Type B pancreatic cell (in vitro differentiated cells): ENCODE measurements around the gene LRRC32. TPM values are rescaled to one million over a fixed set of nuclear protein-coding genes. Genes with fewer than 3 reads are reported as not detected.

Source experiments
- DNase-seq: peaks from one replicate; pipeline ENCODE4 v3.0.0; 2021; ENCODE audit warnings: mixed read lengths; ENCODE audit not compliant: unreplicated experiment; ENCODE audit errors: extremely low spot score
- H3K27ac Mint-ChIP-seq: 2 replicates; pipeline ENCODE4 v1.8.0; 2021; ENCODE audit warnings: mild to moderate bottlenecking, mixed read lengths
- H3K27me3 Mint-ChIP-seq: 2 replicates; pipeline ENCODE4 v1.8.0; 2021; ENCODE audit warnings: mixed read lengths
- H3K36me3 Mint-ChIP-seq: 2 replicates; pipeline ENCODE4 v1.8.0; 2021; ENCODE audit warnings: mixed read lengths
- H3K4me1 Mint-ChIP-seq: one replicate; pipeline ENCODE4 v1.8.0; 2021; ENCODE audit warnings: mixed read lengths; ENCODE audit not compliant: unreplicated experiment
- H3K4me3 Mint-ChIP-seq: 2 replicates; pipeline ENCODE4 v1.8.0; 2021; ENCODE audit warnings: mild to moderate bottlenecking, mixed read lengths
- H3K9me3 Mint-ChIP-seq: 2 replicates; pipeline ENCODE4 v1.8.0; 2021; ENCODE audit warnings: mixed read lengths
- total RNA-seq: library from RNA; stranded (reverse); gene quantifications from 2 replicates; pipeline ENCODE4 v1.2.1, GENCODE V29; 2021; ENCODE audit warnings: low replicate concordance
- TF ChIP-seq, protein P1 (sequence below): fragments of 200-600 bp; sonication (generic); conservative IDR thresholded peaks from 2 replicates; pipeline ENCODE4 v1.5.0; 2021; ENCODE audit warnings: antibody characterized with exemption, mild to moderate bottlenecking

The LRRC32 gene
- total RNA-seq, 1 donor from 2014 or later, result 4.3 TPM

DNA sequence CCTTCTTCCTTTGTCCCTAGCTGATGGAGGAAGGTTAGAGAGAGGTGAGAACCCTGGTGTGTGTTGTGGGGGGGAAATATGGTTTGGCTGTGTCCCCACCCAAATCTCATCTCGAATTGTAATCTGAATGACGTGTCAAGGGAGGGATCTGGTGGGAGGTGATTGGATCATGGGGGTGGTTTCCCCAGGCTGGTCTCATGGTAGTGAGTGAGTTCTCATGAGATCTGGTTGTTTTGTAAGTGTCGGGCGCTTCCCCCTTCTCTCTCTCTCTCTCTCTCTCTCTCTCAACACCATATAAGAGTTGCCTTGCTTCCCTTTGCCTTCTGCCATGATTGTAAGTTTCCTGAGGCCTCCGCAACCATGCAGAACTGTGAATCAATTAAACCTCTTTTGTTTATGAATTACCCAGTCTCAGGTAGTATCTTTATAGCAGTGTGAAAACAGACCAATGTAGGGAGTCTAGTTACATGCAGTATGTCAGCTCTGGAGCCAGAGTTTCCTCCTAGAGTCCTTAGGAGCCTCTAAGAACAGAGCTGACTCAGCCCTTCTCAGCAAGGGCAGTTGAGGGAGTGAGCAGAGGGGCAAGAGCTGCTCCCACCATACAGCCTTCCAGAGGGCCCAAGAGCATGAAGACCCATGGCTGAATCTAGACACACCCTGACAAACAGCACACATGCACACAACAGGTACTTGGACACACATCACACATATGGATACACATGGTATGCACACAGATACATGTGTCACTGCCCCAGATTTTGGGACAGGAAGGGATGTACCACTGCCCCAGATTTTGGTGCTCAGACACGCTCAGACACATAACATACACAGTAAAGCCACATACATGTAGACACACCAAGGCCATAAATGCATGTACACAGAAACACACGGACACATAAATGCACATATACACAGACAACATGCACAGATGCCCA is 12.9 kb upstream of the LRRC32 start:
- H3K27me3 Mint-ChIP-seq, result peaks cover 29% of the 10 kb centered on the region
- H3K36me3 Mint-ChIP-seq, result no peaks in the 10 kb centered on the region
- TF ChIP-seq, protein P1, sequence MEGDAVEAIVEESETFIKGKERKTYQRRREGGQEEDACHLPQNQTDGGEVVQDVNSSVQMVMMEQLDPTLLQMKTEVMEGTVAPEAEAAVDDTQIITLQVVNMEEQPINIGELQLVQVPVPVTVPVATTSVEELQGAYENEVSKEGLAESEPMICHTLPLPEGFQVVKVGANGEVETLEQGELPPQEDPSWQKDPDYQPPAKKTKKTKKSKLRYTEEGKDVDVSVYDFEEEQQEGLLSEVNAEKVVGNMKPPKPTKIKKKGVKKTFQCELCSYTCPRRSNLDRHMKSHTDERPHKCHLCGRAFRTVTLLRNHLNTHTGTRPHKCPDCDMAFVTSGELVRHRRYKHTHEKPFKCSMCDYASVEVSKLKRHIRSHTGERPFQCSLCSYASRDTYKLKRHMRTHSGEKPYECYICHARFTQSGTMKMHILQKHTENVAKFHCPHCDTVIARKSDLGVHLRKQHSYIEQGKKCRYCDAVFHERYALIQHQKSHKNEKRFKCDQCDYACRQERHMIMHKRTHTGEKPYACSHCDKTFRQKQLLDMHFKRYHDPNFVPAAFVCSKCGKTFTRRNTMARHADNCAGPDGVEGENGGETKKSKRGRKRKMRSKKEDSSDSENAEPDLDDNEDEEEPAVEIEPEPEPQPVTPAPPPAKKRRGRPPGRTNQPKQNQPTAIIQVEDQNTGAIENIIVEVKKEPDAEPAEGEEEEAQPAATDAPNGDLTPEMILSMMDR, result no peak
- peaks cover 18% of the 10 kb centered on the region for H3K4me1 Mint-ChIP-seq
- H3K4me3 Mint-ChIP-seq, result no peak overlapping the region
- H3K27ac Mint-ChIP-seq, result no peak overlapping the region
- H3K9me3 Mint-ChIP-seq, result peaks cover 6% of the 10 kb centered on the region
- DNase-seq, result no peak

DNA sequence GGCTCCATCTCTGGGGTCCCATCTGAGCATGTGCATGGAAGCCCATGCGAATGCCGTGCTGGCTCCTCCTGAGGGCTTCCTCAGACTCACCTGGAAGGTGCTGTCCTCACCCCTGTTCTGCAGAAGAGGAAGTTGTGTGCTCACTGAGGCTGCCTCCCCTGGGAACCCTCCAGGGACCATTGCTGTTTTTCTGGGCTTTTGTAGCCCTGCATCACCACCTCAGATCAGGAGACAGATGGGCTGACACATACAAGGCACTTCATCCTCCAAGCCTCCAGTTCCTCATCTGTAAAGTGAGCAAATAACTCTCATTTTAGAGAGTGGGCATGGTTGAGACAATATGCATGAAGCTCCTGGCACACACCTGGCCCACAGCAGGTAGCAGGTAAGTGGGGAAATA is 12.1 kb upstream of the LRRC32 start:
- no peak for DNase-seq
- H3K27me3 Mint-ChIP-seq, result peaks cover 33% of the 10 kb centered on the region

DNA sequence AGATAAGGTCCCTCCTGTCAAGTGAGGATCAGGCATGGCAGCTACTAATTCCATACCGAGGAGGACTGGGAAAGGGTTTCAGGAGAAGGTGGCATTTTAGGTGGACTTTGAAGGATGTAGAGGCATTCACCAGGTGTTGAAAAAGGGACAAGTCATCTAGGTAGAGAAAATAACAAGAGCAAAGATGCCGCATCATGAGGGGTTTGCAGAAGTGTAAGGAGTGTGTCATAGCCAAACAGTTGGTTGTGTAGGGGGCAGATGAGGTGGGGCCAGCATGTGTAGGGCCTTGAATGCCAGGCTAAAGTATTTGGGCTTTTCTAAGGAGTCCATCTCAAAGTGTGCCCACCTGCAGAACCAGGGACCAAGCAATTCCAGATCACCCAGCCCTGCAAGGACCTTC is 11.6 kb upstream of the LRRC32 start:
- DNase-seq, result no peak
- Mint-ChIP-seq H3K27me3 (peaks cover 34% of the 10 kb centered on the region), H3K4me3 (no peak overlapping the region), H3K9me3 (peaks cover 6% of the 10 kb centered on the region), H3K27ac (no peak overlapping the region), H3K36me3 (no peaks in the 10 kb centered on the region), H3K4me1 (peaks cover 7% of the 10 kb centered on the region)
- TF ChIP-seq, protein P1, result no peak

More for the DNA sequence above, 12.1 kb upstream of the LRRC32 start:
- peaks cover 6% of the 10 kb centered on the region for H3K9me3 Mint-ChIP-seq
- H3K27ac Mint-ChIP-seq, result no peak overlapping the region
- TF ChIP-seq, protein P1, result no peak
- H3K4me3 Mint-ChIP-seq, result no peak overlapping the region
- H3K4me1 Mint-ChIP-seq, result peaks cover 13% of the 10 kb centered on the region
- no peaks in the 10 kb centered on the region for H3K36me3 Mint-ChIP-seq

DNA sequence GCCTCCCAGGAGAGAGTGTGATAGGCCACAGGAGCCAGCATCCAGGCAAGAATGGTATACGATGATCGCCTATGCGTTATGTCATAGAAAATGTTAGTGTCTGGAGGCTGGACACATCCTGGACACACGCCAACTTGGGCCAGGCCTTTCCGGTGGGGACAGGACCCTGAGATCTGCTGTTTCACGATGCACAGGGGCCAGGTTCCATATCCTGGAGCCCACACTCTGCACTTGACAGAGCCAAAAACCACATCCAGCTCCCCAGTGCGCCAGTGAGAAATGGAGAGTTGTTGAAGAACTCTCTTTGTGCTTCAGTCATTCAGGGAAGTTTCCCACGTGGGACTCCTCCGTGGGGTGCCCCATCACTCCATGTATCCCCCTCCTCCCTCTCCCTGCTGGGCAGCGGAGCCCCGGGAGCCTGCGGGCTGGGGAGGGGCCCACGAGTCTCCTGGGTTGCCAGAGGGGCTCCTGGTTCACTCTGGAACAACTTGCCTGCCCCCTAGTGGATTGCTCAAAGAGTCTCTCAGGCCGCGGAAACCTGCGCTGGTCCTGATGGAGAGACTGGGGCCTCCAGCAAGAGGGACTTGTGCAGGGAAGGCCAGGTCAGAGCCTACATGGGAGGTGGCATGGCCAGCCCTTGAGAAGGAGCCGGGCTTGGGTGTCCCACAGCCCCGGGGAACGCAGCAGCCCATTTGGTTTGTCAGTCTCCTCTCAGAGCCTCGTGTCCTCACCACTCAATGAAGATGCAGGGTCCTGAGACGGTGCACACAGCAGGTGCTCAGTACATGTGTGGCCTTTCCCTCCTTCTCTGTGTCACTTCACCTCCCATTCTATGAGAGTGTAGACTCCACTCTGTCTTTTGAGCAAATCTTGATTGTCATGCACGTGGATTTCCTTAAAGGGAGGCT is 10.2 kb upstream of the LRRC32 start:
- H3K9me3 Mint-ChIP-seq, result peaks cover 6% of the 10 kb centered on the region
- DNase-seq, result peak; percentile 80
- H3K36me3 Mint-ChIP-seq, result no peaks in the 10 kb centered on the region
- peaks cover 6% of the 10 kb centered on the region for H3K4me1 Mint-ChIP-seq
- TF ChIP-seq, protein P1, result peak; percentile 94
- H3K27ac Mint-ChIP-seq, result no peak overlapping the region
- H3K4me3 Mint-ChIP-seq, result no peak overlapping the region
- H3K27me3 Mint-ChIP-seq, result peaks cover 34% of the 10 kb centered on the region

DNA sequence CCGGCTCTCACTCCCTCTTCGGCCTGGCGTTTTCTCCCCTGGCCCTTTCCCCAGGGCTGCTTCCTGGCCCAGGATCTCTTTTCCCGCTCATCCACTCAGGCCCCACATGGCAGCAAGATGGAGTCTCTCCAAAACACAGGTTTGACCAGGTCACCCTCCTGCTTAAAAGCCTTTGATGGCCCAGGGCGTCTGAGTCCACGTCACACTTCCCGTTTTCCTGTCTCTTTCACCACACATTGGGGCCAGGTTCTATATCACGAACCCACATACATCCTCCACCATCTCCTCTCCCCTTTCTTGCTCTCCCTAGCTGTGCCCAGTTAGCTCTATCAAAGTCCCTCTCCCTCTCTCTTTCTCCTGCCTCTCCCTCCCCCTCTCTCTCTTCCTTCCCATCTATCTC is 7.8 kb upstream of the LRRC32 start:
- H3K27me3 Mint-ChIP-seq, result peaks cover 31% of the 10 kb centered on the region
- H3K9me3 Mint-ChIP-seq, result no peaks in the 10 kb centered on the region
- DNase-seq, result no peak
- TF ChIP-seq, protein P1, result no peak
- no peaks in the 10 kb centered on the region for H3K36me3 Mint-ChIP-seq
- no peak overlapping the region for H3K27ac Mint-ChIP-seq
- no peaks in the 10 kb centered on the region for H3K4me1 Mint-ChIP-seq
- no peak overlapping the region for H3K4me3 Mint-ChIP-seq
